ENCODE results near the gene ANP32E.
A peak's percentile ranks its signal among the peaks of the same experiment; 100 is the strongest.

ANP32E gene

DNA sequence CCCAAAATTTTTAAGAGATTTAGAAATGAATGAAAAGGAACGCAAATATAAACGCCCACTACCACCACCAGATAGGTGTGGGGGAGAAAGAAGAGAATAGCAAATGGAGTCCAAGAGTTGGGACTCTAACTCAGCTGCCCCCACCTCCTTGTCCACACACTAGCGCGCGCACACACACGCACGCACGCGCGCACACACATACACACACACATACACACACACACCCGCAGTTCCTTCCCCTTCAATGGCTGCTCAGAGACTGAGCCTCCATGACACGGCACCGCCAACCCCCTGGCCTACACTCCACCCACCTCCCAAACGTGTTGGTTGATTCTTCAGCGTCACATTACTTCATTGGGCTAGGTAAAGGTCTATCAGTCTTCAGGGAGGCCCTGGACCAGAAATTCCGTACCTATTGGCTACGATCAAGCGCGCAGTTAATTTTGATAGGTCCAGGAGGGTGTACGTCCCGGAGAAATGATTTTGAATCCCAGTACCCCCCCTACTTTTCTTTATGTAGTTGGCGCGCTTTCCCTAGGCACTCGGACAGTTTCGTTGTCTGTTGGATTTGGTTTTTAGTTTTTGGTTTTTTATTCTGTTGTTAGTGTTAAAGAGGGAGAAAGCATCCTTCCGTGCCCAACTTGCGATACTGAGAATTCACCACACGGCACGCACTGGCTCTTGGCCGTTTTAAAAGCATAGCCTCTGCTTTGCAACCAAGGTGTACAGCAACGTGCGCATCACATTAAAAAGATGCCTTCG lies at the start of gene ANP32E:
Gene ANP32E, minus strand, starts transcription at position 261 of the 762 bp plus-strand sequence. CDS start 326 bp downstream, outside the sequence.
- DNase-seq (ENCODE audit: low read depth): peak; percentile 100

DNA sequence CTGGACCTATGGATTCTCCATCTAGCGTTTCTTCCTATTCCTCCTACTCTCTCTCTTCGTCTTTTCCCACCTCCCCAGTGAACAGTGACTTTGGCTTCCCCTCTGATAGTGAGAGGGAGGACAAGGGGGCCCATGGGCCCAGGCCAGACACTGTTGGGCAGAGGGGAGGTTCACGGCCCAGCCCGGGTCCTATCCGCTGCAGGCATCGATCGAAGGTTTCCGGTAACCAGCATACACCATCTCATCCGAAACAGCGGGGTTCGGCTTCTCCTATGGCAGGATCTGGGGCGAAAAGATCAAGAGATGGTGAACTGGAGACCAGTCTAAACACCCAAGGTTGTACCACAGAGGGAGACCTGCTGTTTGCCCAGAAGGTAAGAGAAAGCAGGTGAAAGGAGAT lies 47.3 kb upstream of the ANP32E start:
- no peak for DNase-seq (ENCODE audit: low read depth)

DNA sequence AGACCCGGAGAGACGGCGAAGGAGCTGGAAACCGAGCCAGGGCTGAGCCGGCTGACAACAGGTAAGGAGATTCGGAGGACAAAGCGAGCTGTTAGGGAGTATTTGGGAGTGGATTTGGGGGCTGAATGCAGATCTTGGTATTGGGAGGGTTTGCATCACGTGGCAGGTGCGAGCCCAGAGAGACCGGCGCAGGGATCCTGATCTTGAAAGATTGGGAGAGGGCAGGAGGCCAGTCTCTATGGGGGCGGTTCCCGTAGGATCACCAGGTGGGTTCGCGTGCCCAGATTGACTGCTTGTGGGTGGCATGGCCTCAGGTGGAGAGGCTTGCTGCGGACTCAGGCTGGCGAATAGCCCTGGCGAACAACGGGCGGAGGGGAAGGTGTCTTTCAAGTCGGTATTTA lies 46.6 kb upstream of the ANP32E start:
- no peak for DNase-seq (ENCODE audit: low read depth)

DNA sequence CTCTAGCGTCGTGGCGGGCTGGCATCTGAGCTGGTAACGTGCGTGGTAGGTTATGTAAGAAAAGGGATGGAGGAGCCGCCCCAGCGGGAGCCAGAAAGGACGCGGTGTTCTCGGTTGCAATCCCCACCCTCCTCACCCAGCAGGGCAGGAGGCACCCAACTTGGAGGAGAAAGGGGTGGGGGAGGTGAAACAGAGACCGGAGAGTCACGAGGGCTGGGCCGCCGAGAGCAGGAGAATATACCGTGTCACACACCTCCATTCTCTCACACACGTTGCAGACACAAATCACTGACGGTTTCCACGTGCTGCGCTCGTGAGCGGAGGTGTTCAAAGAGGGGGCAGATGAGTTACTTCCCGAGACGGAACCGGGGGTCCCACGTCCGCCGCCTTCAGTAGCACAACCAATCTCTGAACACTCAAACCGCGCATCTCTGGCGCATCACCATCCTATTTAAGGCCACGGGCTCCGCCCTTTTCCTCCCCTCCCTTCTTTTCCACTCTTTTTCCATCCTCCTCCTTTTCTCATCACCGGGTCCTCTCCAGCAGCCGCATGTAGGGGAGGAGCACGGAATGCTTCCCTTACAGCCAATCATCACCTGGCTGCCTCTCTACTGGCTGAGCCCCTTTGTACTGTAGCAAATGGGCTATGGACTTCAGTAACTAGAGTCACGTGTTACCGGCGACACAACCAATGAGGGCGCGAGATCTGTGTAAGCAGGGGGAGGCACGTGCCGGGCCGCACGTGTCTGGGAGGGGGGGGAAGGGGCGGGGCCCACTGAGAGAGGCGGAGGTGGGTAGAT lies 46.0 kb upstream of the ANP32E start, which contains the start of gene CIART:
Gene CIART, plus strand, starts transcription at position 797 of the 800 bp plus-strand sequence. CDS start 714 bp downstream, outside the sequence.
- peak; percentile 98 for DNase-seq (ENCODE audit: low read depth)

DNA sequence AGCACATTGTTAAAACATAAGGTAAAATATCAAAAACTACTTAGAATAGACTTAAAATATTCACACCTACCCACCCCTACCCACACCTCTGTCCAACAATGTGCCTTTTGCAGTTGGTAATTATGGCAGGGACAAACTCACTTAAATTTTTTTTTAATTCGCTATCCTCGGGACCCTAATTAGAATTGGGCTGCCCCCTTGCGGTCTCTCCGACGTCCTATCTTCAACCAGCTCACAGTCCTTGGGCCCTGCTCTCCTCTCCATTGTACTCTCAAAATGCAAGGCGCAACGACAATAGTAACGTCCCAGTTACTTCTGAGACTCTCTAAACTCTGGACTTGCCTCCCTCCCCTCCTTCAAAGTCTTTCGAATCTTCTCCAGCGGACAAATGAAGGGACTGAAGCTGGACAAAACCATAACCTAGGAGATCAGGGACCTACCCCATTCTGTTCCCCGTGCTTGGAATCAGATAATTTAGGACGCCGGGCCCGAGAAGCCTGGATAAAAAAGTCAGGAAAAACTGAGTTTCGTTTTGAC lies 45.4 kb upstream of the ANP32E start:
- DNase-seq (ENCODE audit: low read depth): peak; percentile 73

DNA sequence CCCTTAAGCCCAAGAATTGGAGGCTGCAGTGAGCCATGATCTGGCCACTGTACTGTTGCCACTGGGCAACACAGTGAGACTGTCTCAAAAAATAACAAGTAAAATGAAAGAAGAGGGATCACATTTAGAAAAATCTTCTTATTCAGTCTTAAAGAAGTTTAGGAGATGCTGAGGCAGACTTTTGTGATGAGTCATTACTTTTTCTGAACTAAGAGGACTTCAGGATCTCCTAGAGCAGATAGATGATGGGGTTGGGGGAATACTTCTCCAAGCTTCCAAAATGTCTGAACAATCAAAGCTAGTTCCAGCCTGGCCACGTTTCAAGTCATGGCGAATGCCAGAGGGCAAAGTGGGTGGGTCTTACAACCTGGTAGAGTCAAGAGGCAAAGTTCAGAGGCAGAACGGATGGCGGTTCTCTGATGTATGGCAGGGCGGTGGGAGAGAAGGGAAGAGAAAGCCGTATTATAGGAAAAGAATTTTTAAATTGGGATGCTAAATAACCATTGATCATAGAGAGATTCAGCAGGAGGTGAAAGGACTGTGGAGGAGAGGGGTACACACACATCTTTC lies 44.3 kb upstream of the ANP32E start:
- no peak for DNase-seq (ENCODE audit: low read depth)

DNA sequence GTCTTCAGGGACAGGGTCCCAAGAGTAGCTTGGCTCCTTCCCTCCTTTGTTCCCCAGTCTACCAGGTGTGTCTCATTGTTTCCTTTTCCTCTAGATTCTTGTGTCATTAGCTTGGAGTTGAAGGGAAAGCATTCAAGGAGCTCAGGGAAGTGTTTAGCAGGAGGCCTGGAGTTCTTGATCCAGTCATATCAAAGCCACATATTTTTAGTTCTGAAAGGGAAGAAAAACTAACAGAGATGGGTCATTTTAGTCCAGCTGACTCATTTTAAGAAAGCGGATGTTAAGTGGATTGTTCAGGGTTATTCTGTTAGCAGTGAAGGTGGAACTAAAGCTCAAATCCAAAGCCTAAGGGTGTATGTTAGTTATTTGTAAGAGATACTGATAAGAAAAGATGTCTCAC lies 37.4 kb upstream of the ANP32E start:
- peak; percentile 25 for DNase-seq (ENCODE audit: low read depth)

DNA sequence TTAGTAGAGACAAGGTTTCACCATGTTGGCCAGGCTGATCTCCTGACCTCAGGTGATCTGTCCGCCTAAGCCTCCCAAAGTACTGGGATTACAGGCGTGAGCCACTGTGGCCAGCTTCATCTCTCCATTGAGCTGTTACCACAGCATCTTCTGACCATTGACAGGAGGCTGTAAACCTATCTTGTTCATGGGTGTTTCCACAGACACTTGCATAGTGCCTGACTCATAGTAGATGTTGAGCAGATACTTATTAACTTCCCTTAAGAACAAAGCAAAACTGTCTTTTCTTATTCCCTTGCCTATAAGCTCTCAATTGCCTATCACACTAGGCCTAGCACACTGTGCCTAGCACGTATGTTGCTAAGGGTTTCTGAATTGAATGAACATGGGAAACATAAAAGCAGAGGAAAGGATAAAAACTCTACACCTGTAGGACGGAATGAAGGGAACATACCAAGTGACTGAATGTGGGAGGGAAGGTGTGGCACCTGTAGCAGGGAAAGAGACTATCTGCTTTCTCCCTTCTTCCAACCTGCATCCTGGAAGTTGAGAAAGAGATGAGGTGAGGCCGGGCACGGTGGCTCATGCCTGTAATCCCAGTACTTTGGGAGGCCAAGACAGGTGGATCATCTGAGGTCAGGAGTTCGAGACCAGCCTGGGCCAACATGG lies 35.5 kb upstream of the ANP32E start:
- no peak for DNase-seq (ENCODE audit: low read depth)

DNA sequence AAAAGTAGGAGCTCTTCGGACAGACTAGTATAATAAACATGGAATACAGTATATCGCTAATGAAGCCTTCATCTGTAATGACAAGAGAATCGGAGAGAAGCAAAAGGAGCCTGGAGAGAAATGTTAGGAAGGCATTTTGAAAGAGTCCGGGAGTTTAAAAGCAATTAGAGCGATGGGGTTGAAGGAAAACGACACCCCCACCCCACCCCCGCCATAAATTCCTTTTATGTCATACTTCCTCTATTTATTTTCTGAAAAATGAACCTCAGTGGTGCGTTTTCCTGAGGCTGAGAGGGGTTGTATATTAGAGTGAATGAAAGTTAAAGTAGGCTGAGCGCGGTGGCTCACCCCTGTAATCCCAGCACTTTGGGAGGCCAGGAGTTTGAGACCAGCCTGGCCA lies 33.5 kb upstream of the ANP32E start:
- no peak for DNase-seq (ENCODE audit: low read depth)

DNA sequence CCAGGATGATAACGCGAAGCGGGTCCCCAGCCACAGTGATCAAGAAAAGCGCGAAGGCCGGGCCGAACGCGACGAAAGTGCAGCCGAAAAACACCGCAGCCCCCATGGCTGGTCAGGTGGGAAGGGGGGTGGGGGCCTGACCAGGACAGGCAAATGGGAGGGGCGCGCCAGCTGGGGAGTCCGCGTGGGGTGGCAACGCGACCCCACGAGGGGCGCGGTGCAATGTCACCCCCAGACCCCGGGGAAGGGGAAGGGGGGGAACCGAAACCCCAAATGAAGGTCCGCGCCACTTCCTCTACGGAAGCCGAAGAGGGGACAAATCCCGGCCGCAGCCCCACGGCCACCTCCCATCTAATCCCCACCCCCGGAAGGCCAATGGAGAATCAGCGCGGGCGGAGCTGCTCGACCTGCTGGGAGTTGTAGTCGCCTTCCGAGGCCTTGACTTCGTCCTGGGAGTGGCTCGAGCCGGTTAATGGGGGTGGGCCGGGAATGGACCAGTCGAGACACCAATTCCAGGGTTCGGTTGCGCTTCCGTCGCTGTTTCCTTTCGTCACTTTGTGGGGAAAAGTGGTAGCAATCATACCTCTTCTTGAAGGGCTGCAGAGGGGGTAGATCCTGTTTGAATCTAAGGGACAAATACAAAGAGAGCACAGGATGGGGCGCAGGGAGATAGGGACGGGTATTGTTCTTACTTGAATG lies 32.9 kb upstream of the ANP32E start, which contains the start of gene APH1A:
Gene APH1A, minus strand, starts transcription at position 312 of the 699 bp plus-strand sequence. Its CDS starts 206 bp downstream, at position 106.
- DNase-seq (ENCODE audit: low read depth): peak; percentile 98

DNA sequence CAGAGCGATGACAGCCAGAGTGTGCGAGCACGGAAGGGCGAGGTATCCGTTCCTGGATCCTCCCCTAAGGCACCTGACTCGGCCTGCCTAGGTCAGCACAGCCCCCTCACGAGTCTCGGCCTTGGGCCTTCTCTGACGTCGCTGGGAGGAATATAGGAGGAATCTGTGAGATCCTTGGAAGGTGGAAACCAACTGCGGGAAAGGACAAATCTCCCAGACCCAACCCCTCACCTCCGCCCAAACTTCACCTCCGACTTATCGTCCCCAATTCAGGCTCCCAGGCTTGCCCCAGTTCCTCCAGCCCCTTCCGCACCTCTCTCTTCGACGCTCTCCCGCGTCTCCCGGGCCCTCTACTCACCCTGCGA lies 32.4 kb upstream of the ANP32E start:
- DNase-seq (ENCODE audit: low read depth): peak; percentile 31

DNA sequence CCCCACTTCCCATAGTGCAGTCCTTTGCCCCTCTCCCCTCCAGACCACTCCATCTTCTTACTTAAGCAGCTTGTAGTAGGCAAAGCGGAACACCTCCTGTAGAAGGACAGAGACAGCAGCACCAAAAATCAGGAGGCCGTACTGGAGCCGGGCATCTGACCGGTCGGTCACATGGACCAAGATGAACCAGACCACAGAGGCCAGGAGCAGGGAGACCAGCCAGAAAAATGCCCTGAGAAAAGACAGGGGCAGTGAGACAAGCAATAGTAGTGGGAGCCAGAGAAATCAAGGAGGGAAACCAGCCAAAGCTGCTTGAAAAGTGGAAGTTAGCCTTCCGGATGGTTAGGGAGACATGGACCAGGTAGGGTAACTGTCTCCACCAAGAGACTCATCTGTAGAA lies 32.0 kb upstream of the ANP32E start:
- no peak for DNase-seq (ENCODE audit: low read depth)

DNA sequence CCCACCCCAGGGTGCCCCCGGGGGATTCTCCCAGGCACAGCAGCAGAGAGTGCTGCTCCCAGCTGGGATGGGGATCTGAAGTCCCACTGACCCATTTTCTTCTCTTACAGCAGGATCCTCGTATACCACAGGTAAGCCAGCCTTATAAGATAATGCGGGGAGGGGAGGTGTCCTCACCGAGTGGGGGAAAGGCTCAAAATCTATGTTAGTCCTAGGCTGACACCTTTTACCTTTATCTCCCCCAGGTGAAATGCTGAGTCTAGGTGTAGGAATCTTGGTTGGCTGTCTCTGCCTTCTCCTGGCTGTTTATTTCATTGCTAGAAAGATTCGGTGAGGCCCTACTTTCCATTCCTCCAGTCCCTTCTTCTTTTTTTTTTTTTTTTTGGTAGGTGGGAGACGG lies 27.6 kb upstream of the ANP32E start:
- DNase-seq (ENCODE audit: low read depth): no peak

DNA sequence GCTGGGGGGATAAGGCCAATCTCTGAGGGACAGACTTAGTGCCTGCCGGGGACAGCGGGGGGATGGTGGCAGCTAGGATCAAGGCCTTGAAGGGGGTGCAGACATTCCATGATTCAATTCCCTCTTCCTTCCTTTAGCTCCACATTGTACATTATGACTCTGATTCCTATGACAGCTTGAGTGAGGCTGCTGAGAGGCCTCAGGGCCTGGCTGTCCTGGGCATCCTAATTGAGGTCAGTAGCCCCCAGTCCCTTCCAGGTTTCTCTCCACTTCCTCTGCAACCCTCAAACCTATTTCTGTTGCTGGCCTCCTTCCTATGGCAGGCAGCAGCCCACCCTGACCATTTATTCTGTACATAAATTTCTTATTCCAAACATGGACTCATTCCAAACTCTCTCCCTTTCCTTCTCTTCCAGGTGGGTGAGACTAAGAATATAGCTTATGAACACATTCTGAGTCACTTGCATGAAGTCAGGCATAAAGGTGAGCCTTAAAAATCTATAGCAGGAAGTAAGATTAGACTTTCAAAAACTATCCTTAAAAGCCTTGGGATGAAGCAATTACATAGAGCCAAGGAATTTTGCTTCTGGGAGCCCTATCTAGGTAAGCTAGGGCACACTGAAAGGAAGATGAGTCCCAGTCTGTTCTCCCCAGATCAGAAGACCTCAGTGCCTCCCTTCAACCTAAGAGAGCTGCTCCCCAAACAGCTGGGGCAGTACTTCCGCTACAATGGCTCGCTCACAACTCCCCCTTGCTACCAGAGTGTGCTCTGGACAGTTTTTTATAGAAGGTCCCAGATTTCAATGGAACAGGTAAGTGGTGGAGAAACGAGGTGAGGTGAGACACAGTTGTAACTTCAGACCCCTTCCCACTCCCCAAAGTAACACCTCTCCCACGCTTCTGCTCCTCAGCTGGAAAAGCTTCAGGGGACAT lies 26.7 kb upstream of the ANP32E start:
- no peak for DNase-seq (ENCODE audit: low read depth)

DNA sequence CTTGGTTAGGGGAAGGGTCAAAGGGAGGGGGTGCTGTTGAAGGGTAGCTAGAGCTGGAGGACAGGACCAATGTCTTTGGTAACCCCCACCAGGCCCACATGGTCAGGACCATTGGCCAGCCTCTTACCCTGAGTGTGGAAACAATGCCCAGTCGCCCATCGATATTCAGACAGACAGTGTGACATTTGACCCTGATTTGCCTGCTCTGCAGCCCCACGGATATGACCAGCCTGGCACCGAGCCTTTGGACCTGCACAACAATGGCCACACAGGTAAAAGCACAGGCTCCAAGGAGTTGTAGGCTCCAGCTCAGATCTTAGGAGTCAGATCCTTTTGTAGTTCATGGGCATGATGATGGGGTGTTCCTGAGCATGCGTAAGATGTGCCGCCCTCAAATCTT lies 25.5 kb upstream of the ANP32E start:
- DNase-seq (ENCODE audit: low read depth): no peak

DNA sequence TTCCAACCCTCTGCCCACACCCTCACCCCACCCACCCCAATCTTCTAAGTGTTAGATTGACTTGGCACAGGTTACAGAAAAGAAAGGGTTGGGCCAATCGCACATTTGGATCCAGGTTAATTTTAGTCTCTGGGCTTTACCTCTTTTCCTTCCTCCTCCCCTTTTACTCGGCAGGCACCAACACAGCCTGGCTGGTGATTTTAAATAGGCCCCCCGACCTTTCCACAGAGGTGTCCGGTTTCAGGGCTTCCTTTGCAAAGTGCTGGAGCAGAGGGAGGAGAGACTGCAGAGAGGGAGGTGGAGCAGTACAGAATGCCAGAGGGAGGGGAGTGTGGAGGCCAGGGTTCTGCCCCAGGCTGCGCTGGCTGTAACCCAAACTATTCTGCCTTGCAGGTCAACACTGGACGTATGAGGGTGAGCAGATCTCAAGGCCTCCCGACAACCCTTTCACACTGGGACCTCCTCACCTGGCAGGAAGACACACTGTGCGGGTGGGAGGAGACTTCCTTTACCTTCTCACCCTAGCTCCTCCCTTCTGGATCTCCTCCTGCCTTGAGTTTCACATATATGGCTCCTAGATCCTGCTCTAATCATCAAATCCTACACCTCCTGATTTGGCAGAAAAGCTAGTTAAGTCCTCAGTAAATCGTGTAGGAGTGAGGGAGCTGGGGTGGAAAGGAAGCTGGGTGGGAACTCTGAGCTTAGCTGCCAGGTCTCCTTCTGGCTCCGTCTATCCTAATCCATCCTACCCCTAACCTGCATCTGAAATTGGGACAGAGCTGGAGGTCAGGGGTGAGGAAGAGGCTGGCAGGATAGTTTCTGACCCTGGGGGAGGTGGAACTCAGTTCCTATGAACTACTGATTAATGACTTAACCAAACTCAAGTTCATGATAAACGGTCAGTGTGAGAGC lies 24.1 kb upstream of the ANP32E start:
- DNase-seq (ENCODE audit: low read depth): no peak

DNA sequence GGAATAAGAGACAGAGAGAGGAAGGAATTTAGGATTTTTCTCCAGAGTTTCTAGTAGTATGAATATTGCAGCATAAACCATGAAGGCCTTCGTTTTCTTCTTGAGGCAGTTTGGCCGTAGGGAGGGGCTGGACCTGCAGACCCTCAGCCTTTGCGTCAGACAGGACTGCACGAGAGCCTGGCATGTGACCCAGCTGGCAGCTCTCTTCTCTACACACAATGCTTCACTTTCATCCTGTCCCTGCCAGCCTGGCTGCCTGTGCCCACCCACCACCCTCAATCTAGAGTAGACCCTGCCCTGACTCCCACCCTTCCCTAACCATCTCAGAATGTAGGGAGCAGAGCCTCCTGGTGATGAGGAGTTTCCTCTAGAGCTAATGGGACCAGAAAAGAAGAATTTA lies 23.3 kb upstream of the ANP32E start:
- no peak for DNase-seq (ENCODE audit: low read depth)

DNA sequence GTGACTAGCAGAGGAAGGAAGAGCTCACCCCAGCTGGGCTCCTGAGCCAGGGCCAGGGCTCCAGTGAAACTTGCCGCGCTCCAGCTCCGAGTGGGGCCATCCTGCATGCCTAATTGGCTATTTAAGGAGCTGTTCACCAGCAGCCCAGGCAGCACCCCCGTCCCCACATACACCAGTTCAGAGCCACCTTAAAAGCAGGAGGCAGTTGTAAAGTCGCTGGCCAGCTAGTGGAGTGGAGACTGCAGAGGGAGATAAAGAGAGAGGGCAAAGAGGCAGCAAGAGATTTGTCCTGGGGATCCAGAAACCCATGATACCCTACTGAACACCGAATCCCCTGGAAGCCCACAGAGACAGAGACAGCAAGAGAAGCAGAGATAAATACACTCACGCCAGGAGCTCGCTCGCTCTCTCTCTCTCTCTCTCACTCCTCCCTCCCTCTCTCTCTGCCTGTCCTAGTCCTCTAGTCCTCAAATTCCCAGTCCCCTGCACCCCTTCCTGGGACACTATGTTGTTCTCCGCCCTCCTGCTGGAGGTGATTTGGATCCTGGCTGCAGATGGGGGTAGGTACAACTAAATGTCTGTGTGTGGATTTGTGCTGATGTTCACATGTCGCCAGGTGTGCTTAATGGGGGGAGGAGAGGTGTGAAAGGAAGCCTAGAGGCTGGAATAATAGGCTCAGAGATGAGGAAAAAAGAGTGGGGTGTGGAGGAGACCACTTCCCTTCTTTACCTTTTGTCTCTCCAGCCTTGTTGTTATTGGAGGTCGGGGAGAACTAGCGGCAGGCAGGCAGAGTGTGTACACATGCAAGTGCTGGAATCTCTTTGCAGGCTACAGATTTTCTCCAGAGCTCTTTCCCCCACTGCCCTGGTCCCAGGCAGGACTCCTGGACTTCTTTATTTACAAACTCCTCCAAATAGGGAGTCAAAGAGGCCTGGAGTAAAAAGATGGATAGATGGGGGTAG lies 22.0 kb upstream of the ANP32E start, which contains the start of gene CA14:
Gene CA14, plus strand, starts transcription at position 151 of the 962 bp plus-strand sequence. Its CDS starts 355 bp downstream, at position 506.
- no peak for DNase-seq (ENCODE audit: low read depth)

Measured in iris pigment epithelial cell (primary cell).